GM21360 (cell line): Measurements from ENCODE around the gene ZBTB22.
"Not testable (repeated sequence)": the region's sequence is repeated elsewhere in the genome, so short reads cannot be mapped to it uniquely, and the experiment has no call there.

Source experiments
- ATAC-seq: cut with Tn5 transposase; IDR thresholded peaks from one replicate; pipeline ENCODE4 v1.9.1; 2021; ENCODE audit warnings: mild to moderate bottlenecking, moderate library complexity; ENCODE audit not compliant: unreplicated experiment

The ZBTB22 gene

DNA sequence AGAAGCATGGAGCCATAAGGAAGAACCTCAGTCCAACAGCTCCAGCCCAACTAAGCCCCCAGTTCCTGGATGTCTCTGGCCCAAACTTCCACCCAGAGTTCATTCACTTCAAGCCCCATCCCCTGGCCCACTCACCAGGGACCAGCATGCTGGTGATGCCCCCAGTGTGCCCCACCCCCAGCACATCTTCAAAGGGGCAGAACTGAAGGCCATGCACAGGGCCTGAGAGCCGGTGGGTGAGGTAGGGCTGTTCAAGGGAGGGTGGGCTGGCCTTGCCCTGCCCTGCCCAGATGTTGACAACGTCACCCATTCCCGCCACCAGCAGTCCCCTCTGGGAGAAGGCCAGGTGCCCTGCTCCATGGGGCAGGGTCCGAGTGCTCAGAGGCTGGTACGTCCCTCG is 37.0 kb downstream of the ZBTB22 start:
- no peak for ATAC-seq

DNA sequence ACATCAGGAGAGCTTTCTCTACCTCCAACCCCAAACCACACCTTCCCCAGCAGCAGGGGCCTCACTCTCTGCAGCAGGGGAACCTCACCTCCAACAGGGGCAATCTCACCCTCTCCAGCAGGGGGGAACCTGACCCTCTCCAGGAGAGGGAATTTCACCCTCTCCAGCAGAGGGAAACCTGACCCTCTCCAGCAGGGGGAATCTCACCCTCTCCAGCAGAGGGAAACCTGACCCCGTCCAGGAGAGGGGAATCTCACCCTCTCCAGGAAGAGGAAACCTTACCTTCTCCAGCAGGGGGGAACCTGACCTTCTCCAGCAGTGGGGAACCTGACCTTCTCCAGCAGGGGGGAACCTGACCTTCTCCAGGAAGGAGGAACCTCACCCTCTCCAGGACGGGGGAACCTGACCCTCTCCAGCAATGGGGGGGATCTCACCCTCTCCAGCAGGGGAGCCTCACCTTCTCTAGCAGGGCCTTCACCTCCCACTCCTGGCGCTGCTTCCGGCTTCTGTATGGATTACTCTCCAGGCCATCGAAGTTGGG is 37.5 kb downstream of the ZBTB22 start:
- ATAC-seq, result no peak

DNA sequence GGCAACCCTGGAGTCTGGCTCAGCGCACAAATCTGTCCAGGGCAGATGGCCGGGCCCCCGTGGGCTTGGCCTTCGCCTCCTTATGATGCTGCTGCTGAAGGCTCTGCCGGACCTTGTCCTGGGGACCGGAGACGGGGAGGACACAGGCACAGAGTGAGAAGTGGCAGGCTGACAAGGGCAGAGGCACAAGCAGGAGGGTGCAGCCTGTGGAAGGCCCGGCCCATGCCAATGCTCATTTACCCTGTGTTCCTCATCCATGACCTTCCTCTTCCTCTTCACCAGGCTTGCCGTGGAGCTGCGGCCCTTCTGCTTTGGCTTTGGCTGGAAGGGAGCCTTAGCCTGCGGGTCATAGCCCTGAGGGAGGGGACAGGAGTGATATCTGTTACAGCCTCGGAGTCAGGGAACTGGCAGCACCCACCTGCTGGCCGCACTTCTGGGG is 38.3 kb downstream of the ZBTB22 start:
- ATAC-seq, result no peak

DNA sequence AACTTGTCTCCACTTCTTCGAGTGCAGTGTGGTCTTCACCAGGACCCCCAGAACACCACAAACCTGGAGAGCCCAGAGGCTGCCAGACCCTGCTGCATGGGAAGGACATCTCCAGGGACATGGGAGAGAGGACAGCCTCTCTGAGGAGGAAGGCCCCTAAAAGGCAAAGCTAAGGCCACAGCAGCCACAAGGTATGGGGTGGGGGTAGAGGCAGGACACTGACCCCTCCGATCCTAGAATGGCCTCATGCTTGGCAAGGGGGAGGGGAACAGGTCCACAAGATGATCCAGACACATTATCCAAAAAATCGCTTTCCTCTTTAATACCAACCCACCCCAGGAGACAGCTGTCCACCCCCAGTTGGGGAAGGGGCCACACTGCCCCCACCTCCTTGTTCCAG is 38.7 kb downstream of the ZBTB22 start:
- ATAC-seq, result no peak

DNA sequence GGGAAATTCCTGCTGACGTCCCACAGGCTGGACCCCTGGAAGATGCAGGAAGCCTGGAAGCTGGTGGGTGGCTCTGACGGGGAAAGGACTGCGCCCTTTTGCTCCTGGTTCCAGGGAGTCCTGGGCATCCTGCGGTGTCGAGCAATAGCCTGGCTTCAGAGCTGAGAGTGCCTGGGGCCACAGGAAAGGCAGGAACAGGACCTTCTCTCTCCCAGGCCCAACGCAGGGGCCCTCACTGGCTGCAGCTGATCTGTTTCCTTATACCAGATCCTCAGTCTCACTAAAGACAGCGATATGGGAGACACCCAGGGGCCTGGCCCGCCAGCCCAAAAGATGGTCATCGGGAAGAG is 39.2 kb downstream of the ZBTB22 start:
- ATAC-seq, result no peak

DNA sequence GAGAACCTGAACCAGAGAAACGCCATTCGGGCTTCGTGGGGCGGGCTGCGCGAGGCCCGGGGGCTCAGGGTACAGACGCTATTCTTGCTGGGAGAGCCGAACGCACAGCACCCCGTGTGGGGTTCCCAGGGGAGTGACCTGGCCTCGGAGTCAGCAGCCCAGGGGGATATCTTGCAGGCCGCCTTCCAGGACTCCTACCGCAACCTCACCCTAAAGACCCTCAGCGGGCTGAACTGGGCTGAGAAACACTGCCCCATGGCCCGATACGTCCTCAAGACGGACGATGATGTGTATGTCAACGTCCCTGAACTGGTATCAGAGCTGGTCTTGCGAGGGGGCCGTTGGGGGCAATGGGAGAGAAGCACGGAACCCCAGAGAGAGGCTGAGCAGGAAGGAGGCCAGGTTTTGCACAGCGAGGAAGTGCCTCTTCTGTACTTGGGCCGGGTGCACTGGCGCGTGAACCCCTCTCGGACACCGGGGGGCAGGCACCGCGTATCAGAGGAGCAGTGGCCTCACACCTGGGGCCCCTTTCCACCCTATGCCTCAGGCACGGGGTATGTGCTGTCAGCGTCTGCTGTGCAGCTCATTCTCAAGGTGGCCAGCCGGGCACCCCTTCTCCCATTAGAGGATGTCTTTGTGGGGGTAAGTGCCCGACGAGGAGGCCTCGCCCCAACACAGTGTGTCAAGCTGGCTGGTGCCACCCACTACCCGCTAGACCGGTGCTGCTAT is 39.7 kb downstream of the ZBTB22 start:
- no peak for ATAC-seq

DNA sequence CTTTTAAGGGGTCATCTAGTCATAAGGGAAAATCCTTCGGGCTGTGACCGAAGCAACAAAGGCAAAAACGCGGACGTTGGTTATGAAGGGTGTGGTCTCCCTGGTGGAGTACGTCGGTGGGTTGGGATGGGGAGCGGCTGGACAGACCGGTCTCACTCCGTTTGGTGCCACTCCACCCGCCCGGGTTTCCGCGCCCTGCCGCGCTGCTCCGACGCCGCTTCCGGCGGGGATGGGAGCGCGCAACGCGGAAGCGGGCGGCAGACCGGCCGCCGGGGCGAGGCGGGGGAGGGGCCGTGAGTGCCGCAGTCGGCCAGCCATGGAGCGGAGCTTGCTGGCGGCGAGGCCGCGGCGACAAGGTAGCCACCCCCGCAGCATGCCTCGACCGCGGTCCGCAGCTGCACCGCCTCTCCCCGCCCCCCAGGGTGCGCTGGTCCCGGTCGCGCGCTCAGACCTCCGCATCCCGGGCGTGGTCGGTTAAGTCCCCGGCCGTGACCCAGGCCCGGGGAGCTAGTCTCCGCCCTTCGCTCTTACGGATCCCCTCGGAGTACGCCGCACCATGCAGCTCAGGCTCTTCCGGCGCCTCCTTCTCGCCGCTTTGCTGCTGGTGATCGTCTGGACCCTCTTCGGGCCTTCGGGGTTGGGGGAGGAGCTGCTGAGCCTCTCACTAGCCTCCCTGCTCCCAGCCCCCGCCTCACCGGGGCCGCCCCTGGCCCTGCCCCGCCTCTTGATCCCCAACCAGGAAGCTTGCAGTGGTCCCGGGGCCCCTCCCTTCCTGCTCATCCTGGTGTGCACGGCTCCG is 40.5 kb downstream of the ZBTB22 start, which contains the start of gene B3GALT4:
Gene B3GALT4, plus strand, starts transcription at position 260 of the 799 bp plus-strand sequence. Its CDS starts 297 bp downstream, at position 557.
- ATAC-seq, result peak; percentile 50

DNA sequence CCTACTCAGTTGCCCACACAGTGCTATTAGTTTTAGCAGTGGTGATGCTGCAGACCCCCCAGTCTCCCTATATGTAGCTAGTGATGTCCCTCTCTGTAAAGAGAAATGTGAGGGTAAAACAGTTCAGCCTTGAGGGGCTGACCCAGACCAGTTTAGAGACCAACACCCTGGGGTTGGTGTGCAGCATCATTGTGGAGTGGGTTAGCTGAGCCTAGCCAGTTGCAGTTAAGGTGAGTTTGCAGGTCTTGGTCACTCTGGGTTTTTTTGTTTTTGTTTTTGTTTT is 41.0 kb downstream of the ZBTB22 start:
- no peak for ATAC-seq

DNA sequence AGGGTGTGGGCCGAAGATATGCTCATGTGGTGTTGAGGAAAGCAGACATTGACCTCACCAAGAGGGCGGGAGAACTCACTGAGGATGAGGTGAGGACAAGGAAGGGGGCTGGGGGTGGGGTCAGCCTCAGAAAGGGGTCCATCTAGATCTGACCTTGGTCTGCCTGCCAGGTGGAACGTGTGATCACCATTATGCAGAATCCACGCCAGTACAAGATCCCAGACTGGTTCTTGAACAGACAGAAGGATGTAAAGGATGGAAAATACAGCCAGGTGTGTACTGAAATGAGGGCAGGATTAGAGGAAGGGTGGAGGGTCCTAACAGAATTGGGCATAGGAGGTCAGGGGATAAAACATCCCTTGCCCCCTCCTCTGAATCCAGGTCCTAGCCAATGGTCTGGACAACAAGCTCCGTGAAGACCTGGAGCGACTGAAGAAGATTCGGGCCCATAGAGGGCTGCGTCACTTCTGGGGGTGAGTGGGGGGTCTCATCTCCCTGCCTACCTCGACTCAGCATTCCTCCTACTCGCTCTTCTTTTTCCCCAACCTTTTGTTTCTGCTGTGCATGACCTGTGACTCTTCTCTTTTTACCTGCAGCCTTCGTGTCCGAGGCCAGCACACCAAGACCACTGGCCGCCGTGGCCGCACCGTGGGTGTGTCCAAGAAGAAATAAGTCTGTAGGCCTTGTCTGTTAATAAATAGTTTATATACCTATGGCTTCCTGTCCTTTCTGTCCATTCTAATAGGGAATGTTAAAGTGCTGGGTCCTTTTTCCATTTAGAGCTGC is 41.6 kb downstream of the ZBTB22 start:
- not testable (repeated sequence) for ATAC-seq

DNA sequence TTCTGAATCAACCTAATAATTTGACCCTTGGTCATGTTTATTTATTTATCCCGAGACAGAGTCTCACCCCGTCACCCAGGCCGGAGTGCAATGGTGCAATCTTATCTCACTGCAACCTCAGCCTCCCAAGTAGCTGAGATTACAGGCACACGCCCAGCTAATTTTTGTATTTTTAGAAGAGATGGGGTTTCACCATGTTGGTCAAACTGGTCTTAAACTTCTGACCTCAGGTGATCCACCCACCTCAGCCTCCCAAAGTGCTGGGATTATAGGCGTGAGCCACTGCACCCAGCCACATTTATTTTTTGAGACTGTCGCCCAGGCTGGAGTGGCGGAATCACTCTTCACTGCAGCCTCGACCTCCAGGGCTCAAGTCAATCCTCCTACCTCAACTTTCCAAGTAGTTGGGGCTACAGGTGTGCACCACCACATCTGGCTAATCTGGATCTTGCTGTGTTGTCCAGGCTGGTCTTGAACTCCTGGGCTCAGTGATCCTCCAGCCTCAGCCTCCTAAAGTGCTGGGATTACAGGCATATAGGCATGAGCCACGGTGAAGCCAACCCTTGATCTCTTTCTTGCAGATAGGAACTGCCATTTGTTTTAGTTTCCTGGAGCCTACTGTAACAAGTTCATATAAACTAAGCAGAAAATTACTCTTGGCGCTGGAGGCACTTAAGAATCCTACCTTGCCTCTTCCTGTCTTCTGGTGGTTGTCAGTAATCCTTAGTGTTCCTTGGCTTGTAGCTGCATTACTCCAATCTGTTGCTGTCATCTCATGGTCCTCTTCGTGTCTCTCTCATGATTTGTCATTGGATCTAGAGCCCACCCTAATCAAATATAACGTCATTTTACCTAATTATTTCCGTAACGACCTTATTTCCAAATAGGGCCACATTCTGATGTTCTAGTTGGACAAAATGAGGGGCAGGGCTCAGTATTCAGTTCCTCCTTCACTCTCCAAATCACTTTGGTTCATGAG is 43.3 kb downstream of the ZBTB22 start:
- ATAC-seq, result no peak

DNA sequence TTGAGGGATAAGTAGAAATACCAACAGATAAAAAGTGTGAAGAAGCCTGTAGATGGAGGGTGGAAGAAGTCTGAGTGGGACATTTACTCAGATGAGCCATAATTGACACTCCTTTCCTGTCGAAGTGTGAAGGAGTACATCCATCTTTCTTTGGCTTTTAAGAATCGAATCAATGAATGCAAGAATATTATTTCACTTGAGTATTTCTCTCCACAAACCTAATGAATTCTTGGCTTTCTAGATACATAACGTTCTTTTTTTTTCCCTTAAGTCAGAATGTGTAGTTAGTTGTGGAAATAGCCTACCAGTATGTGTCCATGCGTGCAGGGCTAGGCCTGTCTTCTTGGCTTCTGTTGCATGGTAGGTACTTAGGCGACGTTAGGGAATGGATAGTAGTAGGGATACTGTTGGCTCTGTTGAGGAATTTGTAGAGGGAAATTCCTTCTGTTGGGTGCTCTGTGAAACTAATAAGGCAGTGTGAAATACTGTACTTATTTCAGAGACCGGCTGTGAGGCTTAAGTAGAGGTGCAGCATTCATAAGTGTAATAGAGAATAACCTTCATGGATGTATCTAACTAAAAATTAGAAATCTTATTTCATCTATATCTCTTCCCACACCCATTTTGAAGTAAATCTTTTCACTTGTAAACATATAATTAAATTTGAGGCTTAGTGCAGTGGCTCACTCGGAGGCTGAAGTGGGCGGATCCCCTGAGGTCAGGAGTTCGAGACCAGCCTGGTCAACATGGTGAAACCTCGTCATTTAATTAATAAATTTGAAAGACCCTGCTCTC is 44.2 kb downstream of the ZBTB22 start:
- ATAC-seq, result no peak

DNA sequence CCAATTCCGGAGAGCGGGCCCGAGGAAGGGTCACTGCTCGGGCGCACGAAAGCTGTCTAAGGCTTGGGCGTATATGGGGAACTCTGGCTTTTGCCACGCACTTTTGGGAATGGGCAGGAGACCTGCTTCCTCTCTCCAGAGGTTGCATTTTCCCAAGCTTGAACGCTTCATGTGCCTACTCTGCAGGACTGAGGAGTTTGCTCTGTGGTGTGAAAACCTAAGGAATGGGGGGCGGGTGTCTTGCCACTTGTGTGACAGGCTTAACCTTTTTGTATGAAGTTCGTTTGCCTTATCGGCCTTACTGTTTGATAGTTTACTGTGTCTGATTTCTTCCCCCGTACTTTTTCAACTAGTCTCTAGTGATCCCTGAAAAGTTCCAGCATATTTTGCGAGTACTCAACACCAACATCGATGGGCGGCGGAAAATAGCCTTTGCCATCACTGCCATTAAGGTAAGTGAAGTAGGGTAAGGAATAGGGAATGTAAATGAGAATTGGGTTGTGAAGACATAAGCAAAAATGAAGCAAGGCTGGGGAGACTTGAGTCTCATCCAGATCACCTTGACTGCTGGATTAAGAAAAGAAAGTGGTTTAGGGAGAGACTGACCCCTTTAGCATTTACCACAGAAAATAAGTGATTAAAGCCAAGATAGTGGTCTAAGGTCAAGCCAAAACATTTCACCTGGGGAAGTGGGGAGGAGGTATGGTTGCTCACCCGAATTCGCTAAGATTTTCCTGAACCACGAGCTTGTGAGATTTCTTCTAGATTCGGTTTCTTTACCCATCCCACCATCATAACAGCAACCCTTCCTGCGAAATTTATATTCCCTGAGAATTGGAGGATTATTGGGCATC is 45.0 kb downstream of the ZBTB22 start:
- no peak for ATAC-seq

DNA sequence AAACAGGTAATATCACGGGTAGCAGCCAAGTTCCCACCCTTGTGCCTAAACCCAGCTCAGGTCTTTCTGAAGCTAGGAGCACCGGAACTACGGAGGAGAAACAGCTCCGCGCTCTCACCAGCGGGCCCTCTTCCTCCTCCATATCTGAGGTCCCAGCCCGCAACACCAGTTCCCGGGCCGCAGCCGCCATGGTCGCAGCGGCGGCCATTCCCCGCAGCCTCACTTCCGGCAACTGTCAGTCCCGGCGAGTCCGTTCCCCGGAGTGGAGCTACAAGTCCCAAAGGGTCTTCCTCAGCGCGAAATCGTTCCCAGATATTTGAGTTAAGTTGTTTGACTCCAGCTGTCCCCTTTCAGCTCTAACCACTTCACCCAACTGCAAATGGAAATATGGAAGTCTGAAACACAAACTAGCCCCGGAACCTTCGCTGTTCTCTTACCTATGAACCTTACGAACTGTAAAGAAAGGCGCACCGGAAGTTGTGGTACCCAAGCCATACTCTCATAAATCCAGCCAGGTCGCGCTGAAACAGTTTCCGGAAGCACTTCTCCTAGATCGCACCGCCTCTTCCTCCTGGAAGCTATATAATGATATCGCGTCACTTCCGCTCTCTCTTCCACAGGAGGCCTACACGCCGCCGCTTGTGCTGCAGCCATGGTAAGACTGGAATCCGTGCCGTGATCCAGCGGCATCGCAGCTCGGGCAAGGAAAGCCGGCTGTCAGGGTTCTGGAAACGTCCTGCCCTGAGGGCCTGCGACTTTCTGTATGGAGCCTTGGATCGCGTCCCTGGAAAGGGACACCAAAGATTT is 45.9 kb downstream of the ZBTB22 start, which contains the start of the genes RPS18 and VPS52:
Gene RPS18, plus strand, starts transcription at position 608 of the 807 bp plus-strand sequence. Its CDS starts 45 bp downstream, at position 653.
Gene VPS52, minus strand, starts transcription at position 409 of the 807 bp plus-strand sequence. Its CDS starts 201 bp downstream, at position 208.
- peak; percentile 73 for ATAC-seq

DNA sequence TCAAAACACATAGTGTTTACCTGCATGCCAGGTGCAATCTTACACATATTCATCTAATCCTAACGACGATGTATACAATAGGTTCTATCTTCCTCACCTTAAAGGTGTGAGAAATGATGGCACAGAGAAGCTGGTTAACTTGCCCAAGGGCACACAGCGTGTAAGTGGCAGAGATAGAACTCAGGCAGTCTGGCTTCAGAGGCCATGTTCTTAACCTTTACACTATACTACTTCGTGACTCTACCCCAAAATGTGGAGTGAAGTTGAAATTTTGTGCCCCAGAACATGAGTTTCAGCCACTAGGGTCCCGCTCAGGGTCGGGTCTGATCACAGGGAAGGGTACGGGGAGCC is 46.5 kb downstream of the ZBTB22 start:
- no peak for ATAC-seq
